GM21367 (cell line): ENCODE measurements around the gene CDAN1.
"Not testable (repeated sequence)": the region's sequence is repeated elsewhere in the genome, so short reads cannot be mapped to it uniquely, and the experiment has no call there.

Experiments
- ATAC-seq: cut with Tn5 transposase; IDR thresholded peaks from one replicate; pipeline ENCODE4 v1.9.1; 2021; ENCODE audit not compliant: unreplicated experiment

The CDAN1 gene, protein sequence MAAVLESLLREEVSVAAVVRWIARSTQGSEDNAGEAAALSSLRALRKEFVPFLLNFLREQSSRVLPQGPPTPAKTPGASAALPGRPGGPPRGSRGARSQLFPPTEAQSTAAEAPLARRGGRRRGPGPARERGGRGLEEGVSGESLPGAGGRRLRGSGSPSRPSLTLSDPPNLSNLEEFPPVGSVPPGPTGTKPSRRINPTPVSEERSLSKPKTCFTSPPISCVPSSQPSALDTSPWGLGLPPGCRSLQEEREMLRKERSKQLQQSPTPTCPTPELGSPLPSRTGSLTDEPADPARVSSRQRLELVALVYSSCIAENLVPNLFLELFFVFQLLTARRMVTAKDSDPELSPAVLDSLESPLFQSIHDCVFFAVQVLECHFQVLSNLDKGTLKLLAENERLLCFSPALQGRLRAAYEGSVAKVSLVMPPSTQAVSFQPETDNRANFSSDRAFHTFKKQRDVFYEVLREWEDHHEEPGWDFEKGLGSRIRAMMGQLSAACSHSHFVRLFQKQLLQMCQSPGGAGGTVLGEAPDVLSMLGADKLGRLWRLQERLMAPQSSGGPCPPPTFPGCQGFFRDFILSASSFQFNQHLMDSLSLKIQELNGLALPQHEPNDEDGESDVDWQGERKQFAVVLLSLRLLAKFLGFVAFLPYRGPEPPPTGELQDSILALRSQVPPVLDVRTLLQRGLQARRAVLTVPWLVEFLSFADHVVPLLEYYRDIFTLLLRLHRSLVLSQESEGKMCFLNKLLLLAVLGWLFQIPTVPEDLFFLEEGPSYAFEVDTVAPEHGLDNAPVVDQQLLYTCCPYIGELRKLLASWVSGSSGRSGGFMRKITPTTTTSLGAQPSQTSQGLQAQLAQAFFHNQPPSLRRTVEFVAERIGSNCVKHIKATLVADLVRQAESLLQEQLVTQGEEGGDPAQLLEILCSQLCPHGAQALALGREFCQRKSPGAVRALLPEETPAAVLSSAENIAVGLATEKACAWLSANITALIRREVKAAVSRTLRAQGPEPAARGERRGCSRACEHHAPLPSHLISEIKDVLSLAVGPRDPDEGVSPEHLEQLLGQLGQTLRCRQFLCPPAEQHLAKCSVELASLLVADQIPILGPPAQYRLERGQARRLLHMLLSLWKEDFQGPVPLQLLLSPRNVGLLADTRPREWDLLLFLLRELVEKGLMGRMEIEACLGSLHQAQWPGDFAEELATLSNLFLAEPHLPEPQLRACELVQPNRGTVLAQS

DNA sequence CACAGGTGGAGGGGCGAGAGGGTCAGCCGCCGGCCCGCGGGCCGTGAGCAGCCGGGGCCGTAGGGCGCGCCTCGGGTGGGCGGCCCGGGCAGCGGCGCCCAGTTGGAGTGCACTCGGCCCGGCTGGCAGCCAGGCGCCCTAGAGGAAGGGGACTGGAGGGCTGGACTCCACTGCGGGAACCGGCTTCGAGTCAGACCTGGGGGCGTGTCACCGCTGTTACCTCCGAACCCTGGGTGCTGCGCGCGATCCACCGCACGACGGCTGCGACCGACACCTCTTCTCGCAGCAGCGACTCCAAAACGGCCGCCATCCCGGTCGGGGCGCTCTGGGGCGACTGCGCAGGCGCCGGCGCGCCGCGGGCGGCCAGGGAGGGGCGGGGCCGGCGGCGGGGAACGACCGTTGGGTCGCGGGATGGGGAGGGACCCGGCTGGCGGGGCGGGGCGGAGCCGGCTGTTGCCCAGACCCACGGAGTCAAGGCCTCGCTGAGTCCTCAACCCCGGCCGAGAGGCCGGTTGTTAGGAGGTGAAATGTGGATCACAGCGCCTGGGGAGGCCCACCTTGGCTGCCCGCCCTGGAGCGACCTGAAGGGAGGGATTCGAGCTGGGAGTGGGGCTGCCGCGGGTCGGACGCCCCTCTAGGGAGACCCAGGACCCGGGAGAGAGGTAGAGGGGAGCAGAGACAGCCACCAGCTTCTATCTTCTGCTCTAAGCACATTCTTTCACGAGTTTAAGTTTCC is at the start of gene CDAN1:
Gene CDAN1 (minus strand): TSS at position 336 of the 736 bp plus-strand sequence. CDS start 26 bp downstream, at position 310.
- peak; percentile 86 for ATAC-seq

DNA sequence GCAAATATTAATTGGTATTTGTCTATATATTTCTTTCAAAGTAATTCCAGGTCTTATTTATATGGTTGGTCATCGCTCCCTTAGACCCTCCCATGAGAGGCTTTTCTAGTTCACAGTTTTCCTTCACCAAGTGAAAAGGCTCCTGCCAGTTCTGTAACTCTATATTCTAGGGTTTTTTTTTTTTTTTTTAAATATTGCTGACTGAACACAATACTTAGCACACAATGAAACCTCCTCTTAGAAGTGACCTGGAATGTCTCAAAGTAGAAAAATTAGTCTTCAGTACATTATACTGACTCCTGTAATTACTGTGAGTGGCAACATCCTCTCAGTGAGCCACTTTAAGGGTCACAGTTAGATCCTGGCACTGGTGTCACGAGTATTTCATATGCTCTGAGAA is 48.6 kb upstream of the CDAN1 start:
- ATAC-seq, result no peak

GRCh38 chr15:42784705-42785104 is 47.8 kb upstream of the CDAN1 start:
- no peak for ATAC-seq

DNA sequence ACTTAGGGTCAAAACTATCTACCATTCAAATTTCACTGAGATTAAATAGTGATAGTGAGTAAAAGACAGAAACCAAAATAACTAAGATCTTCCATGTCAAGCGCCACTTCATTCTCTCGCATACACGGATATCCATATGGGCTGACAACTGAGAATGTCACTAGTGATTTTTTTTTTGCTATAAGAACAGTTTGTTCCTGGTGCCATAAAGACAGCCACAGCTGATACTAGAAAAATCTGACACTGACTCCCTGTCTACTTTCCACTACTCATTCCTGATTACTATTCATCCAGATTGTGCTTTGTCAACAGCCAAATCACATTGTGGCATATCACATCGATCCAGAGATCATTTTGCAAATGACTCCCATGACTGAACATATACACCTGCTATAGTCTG is 45.8 kb upstream of the CDAN1 start:
- no peak for ATAC-seq

- ATAC-seq, result no peak
Observed at GRCh38 chr15:42775416-42775815, 38.5 kb upstream of the CDAN1 start.

DNA sequence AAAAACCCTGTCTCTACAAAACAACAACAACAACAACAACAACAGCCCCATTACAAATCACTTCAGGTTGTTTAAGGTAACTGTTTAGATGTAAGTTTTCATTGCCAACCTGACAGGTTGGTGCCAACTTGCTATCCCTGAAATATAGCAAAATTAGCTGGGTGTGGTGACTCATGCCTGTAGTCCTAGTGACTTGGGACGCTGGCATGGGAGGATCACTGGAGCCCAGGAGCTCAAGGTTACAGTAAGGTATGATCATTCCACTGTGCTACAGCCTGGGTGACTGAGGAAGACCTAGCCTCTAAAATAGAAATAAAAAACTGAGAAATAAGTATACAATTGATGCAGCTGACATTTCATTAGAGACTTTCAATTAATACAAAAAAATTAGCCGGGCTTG is 36.0 kb upstream of the CDAN1 start:
- no peak for ATAC-seq

DNA sequence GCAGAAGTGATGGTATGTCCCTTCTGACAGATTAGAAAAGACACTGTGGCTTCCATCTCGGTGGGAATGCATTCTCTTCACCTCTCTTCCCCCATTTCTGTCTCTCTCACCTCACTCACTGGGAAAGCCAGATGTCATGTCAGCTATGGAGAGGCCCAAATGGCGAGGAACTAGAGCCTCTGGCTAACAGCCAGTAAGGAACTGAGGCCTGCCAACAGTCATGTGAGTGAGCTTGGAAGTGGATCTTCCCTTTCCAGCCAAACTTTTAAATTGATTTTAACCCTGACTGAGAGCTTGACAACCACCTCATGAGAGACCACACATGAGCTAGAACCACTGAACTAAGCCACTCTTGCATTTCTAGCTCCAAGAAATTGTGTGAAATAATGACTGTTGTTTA is 35.2 kb upstream of the CDAN1 start:
- ATAC-seq, result no peak

DNA sequence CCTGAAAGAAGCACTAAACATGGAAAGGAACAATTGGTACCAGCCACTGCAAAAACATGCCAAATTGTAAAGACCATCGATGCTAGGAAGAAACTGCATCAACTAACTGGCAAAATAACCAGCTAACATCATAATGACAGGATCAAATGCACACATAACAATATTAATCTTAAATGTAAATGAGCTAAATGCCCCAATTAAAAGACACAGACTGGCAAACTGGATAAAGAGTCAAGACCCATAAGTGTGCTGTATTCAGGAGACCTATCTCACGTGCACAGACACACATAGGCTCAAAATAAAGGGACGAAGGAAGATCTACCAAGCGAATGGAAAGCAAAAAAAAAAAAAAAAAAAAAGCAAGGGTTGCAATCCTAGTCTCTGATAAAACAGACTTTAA is 29.2 kb upstream of the CDAN1 start:
- ATAC-seq, result not testable (repeated sequence)

DNA sequence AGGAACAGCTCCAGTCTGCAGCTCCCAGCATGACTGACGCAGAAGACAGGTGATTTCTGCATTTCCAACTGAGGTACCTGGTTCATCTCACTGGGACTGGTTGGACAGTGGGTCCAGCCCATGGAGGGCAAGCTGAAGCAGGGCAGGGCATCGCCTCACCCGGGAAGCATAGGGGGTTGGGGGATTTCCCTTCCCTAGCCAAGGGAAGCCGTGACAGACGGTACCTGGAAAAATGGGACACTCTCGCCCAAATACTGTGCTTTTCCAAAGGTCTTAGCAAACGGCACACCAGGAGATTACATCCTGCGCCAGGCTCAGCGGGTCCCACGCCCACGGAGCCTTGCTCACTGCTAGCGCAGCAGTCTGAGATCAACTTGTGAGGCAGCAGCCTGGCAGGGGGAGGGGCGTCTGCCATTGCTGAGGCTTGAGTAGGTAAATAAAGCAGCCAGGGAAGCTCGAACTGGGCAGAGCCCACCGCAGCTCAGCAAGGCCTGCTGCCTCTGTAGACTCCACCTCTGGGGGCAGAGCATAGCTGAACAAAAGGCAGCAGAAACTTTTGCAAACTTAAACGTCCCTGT is 27.3 kb upstream of the CDAN1 start:
- ATAC-seq, result not testable (repeated sequence)

- ATAC-seq, result not testable (repeated sequence)
Observed at GRCh38 chr15:42761813-42762212, 24.9 kb upstream of the CDAN1 start.

GRCh38 chr15:42760759-42761158 is 23.8 kb upstream of the CDAN1 start:
- no peak for ATAC-seq

GRCh38 chr15:42759093-42759492 is 22.2 kb upstream of the CDAN1 start:
- ATAC-seq, result no peak

DNA sequence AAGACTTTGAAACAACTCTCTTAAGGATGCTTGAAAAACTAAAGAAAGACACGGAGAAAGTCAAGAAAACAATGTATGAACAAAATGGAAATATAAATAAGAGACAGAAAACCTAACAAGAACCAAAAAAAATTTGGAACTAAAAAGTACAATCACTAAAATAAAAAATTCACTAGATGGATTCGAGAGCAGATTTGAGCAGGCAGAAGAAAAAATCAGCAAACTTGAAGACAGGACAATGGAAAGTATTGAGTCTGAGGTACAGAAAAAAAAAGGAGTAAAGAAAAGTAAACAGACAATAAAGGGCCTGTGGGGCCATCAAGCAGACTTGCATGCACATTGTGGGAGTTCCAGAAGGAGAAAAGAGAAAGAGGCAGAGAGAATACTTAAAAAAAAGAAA is 13.4 kb upstream of the CDAN1 start:
- no peak for ATAC-seq

DNA sequence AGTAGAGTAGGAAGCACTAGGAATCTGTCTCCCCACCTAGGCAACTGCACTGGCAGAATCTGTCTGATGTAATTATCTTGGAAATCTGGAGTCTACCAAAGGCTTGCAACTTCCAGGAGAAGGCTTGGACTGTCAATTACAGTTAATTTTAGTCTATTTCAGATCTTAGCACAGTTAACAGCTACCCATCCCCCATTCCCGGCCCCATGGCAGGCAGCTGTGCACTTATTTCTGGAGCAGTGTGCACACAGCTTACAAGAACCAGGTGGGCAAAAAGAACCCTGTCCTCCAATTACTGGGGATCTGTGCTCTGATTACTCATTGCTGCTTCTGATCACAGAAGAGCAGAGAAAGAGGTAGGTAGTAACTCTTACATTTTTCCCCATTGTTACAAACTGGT is 12.3 kb upstream of the CDAN1 start:
- no peak for ATAC-seq

- ATAC-seq, result no peak
Observed at GRCh38 chr15:42744195-42744594, 7.3 kb upstream of the CDAN1 start.

DNA sequence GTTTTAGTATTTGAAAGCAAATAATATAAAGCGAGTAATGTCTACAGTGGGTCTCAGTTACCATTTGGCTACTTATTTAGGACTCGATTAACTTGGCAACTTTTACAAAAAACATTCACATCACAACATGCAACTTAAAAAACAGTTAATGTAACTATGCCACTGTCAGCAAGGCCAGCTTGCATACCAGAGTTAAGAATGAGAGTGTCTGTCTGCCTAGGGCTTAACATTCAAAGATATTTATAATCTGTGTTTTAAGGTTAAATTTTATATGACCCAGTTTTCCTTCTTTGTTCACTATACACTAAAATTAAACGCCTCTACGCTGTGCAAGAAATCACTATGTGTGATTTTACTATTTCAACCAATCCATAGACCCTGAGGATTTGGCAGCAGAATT is 5.2 kb upstream of the CDAN1 start:
- no peak for ATAC-seq

DNA sequence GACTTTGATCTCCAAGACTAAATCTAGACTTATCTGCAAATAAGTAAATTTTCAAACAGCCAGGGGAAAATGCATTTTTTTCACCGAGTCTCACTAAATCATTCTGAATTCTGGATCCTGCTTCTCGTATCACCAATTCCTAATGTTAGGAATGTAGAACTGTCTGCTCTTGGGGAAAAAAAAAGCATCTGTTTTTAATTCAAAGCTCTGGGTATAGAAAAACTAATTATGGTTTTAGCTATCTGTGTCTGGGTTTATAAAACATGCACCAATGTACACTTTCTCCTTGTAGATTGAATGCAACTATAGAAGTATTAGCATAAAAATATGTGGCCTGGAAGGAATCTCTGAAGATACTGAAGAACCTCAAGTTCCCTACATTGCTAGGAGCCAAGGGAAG is 4.8 kb upstream of the CDAN1 start:
- no peak for ATAC-seq

- no peak for ATAC-seq
Observed at GRCh38 chr15:42737529-42738328, 801 bp upstream of the CDAN1 start.

DNA sequence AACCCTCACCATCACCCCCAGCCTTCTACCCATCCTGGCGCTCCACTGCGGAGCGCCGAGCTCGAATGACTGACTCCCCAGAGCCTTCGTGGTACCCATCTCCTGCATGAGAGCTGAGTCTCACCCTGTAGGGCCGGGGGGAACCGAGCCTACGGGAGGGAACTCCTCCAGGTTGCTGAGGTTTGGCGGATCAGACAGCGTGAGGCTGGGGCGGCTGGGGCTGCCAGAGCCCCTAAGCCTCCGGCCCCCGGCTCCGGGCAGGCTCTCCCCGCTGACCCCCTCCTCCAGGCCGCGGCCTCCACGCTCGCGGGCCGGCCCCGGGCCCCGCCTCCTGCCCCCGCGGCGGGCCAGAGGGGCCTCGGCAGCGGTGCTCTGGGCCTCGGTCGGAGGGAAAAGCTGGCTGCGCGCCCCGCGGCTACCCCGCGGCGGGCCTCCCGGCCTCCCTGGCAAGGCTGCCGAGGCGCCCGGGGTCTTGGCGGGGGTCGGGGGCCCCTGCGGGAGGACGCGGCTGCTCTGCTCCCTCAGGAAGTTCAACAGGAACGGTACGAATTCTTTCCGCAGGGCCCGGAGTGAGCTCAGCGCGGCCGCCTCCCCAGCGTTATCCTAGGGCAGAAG is 643 bp downstream of the CDAN1 start:
- ATAC-seq, result peak; percentile 3
